Thyroid gland (tissue), 4 donors: ENCODE data around the gene FREM3. TPM values are rescaled to one million over a fixed set of nuclear protein-coding genes. Genes with fewer than 3 reads are reported as not detected.

Experiments used
- DNase-seq, 2 donors: peaks; one replicate each; pipeline ENCODE4 v3.0.0-alpha.2; 2019
- H3K27ac ChIP-seq, 3 donors: fragments of 200-600 bp; sonication (generic); 1 replicate in 2 of 3; 2 replicates in 1 of 3; pipeline ENCODE4 v1.5.1; 2016 to 2019; ENCODE audit warnings: mild to moderate bottlenecking in 1 of 3, moderate library complexity in 1 of 3
- H3K27me3 ChIP-seq: fragments of 200-600 bp; sonication (generic); one replicate; pipeline ENCODE4 v1.5.1; 2019
- H3K36me3 ChIP-seq, 2 donors: fragments of 200-600 bp; sonication (generic); one replicate each; pipeline ENCODE4 v1.5.1; 2016 to 2019
- H3K4me1 ChIP-seq, 2 donors: fragments of 200-600 bp; sonication (generic); one replicate each; pipeline ENCODE4 v1.5.1; 2017 to 2019
- H3K4me3 ChIP-seq, 3 donors: fragments of 200-600 bp; sonication (generic); replicated peaks in 1 of 3; 1 replicate in 2 of 3; 2 replicates in 1 of 3; pipeline ENCODE4 v1.5.1; 2016; ENCODE audit warnings: mild to moderate bottlenecking in 1 of 3
- H3K9me3 ChIP-seq: fragments of 200-600 bp; sonication (generic); one replicate; pipeline ENCODE4 v1.5.1; 2017
- CTCF ChIP-seq, 6 experiments: fragments of 200-600 bp in 3 of 6; fragments of 450-650 bp in 3 of 6; sonication (generic) in 3 of 6; IDR thresholded peaks; one replicate each; pipeline ENCODE4 v1.5.1; 2016 to 2019; ENCODE audit warnings: antibody characterized with exemption in 6 of 6, mild to moderate bottlenecking in 2 of 6, inconsistent platforms in 1 of 6, moderate library complexity in 1 of 6
- POLR2A ChIP-seq, 2 donors: fragments of 450-650 bp; IDR thresholded peaks; one replicate each; pipeline ENCODE4 v1.6.1; 2017; ENCODE audit warnings: antibody characterized with exemption in 2 of 2, mild to moderate bottlenecking in 2 of 2, moderate library complexity in 1 of 2
- WGBS, 2 donors: methylation state at CpG; one replicate each; pipeline ENCODE4 v1.1.5; 2017; 5-methylcytosine and 5-hydroxymethylcytosine counted together
- intact Hi-C: fragments of 100-400 bp; cut with DNase I; formaldehyde crosslinking; loops from one replicate; pipeline ENCODE4 v1.15.1; 2023
- total RNA-seq, 4 donors: library from RNA; depleted of rRNA; stranded (reverse); fragments of >200 nt; gene quantifications; one replicate each; pipeline ENCODE4 v1.2.3, GENCODE V29; 2016

Gene FREM3
- total RNA-seq, 4 donors from 2014 or later, result not detected

GRCh38 chr4:143559757-143560147, 140.7 kb downstream of the FREM3 start:
- no peak overlapping the region for H3K27ac ChIP-seq
- intact Hi-C loops, result no loop called here
- H3K27me3 ChIP-seq, result no peaks in the 10 kb centered on the region
- H3K4me3 ChIP-seq, result peak overlapping the region in 2 of 3 donors; percentile 18 to 47
- TF ChIP-seq CTCF (IDR thresholded peaks at IDR 0.05) (no peak), POLR2A (IDR thresholded peaks at IDR 0.05) (no peak)
- no peaks in the 10 kb centered on the region for H3K9me3 ChIP-seq
- no peak for DNase-seq
- no peaks in the 10 kb centered on the region for H3K36me3 ChIP-seq
- WGBS, 2 donors, result 70 to 75% methylated on average over 13 to 17 of the region's 17 CpGs
- H3K4me1 ChIP-seq, result peaks cover 0 to 4% of the 10 kb centered on the region in 2 donors

- peak overlapping the region in 2 of 3 donors; percentile 18 to 47 for H3K4me3 ChIP-seq
- peak; percentile 81 to 85 for DNase-seq
- WGBS, 2 donors, result 5% methylated on average over 33 to 37 of the region's 57 CpGs
- intact Hi-C loops, result no loop called here
- TF ChIP-seq POLR2A (IDR thresholded peaks at IDR 0.05), result peak in 1 of 2 donors; percentile 35
- TF ChIP-seq CTCF (IDR thresholded peaks at IDR 0.05), result peak in 5 of 6 experiments; percentile 16 to 71 (median 68)
- no peaks in the 10 kb centered on the region for H3K36me3 ChIP-seq
- H3K27ac ChIP-seq, result peak overlapping the region in 2 of 3 donors; percentile 24 to 54
- no peaks in the 10 kb centered on the region for H3K9me3 ChIP-seq
- H3K4me1 ChIP-seq, result peaks cover 0 to 4% of the 10 kb centered on the region in 2 donors
- no peaks in the 10 kb centered on the region for H3K27me3 ChIP-seq
Observed at GRCh38 chr4:143558823-143559756, 141.4 kb downstream of the FREM3 start.

GRCh38 chr4:143558286-143558685, 142.2 kb downstream of the FREM3 start:
- peaks cover 0 to 6% of the 10 kb centered on the region in 2 donors for H3K36me3 ChIP-seq
- no peak overlapping the region for H3K4me3 ChIP-seq
- 91 to 92% methylated on average over 2 of the region's 2 CpGs for WGBS, 2 donors
- H3K27me3 ChIP-seq, result no peaks in the 10 kb centered on the region
- H3K4me1 ChIP-seq, result peaks cover 0 to 4% of the 10 kb centered on the region in 2 donors
- no peak for TF ChIP-seq POLR2A (IDR thresholded peaks at IDR 0.05)
- TF ChIP-seq CTCF (IDR thresholded peaks at IDR 0.05), result no peak
- H3K27ac ChIP-seq, result no peak overlapping the region
- intact Hi-C loops, result no loop called here
- DNase-seq, result no peak
- H3K9me3 ChIP-seq, result no peaks in the 10 kb centered on the region

- no peak for DNase-seq
- intact Hi-C loops, result no loop called here
- no peak for TF ChIP-seq CTCF (IDR thresholded peaks at IDR 0.05)
- TF ChIP-seq POLR2A (IDR thresholded peaks at IDR 0.05), result no peak
- Histone ChIP-seq H3K9me3 (no peaks in the 10 kb centered on the region), H3K27ac (no peak overlapping the region), H3K4me1 (peaks cover 0 to 4% of the 10 kb centered on the region in 2 donors), H3K27me3 (no peaks in the 10 kb centered on the region), H3K4me3 (no peak overlapping the region), H3K36me3 (peaks cover 7 to 16% of the 10 kb centered on the region in 2 donors)
- WGBS, 2 donors, result 85 to 86% methylated on average over 5 of the region's 5 CpGs
Observed at GRCh38 chr4:143555676-143556075, 144.8 kb downstream of the FREM3 start.
